Measurements from ENCODE around the gene PLAAT3.
"Not testable (repeated sequence)": the region's sequence is repeated elsewhere in the genome, so short reads cannot be mapped to it uniquely, and the experiment has no call there.

Gene PLAAT3

GRCh38 chr11:63639199-63639832, 25.1 kb upstream of the PLAAT3 start:
- Histone ChIP-seq H3K4me3 (ENCODE audit: low read depth, low read length) (no peak overlapping the region), H3K4me1 (no peaks in the 10 kb centered on the region), H3K9me3 (no peaks in the 10 kb centered on the region), H3K36me3 (no peaks in the 10 kb centered on the region), H3K27me3 (no peaks in the 10 kb centered on the region)
- DNase-seq = no peak
- TF ChIP-seq CTCF (IDR thresholded peaks at IDR 0.05; ENCODE audit: low read depth, low read length) = no peak

- not testable (repeated sequence) for H3K36me3 ChIP-seq; H3K27me3 ChIP-seq; DNase-seq; H3K9me3 ChIP-seq; H3K4me3 ChIP-seq (ENCODE audit: low read depth, low read length); H3K4me1 ChIP-seq
Observed at GRCh38 chr11:63638436-63638835, 24.2 kb upstream of the PLAAT3 start.

- Histone ChIP-seq H3K9me3 (no peaks in the 10 kb centered on the region), H3K27me3 (no peaks in the 10 kb centered on the region), H3K36me3 (no peaks in the 10 kb centered on the region), H3K4me3 (ENCODE audit: low read depth, low read length) (no peak overlapping the region), H3K4me1 (no peaks in the 10 kb centered on the region)
- TF ChIP-seq CTCF (IDR thresholded peaks at IDR 0.05; ENCODE audit: low read depth, low read length) = peak; percentile 72
- peak; percentile 43 for DNase-seq
Observed at GRCh38 chr11:63635762-63636465, 21.7 kb upstream of the PLAAT3 start.

GRCh38 chr11:63629426-63629825, 15.2 kb upstream of the PLAAT3 start:
- H3K4me3 ChIP-seq (ENCODE audit: low read depth, low read length) = no peak overlapping the region
- DNase-seq = no peak
- H3K4me1 ChIP-seq = no peaks in the 10 kb centered on the region
- H3K36me3 ChIP-seq = no peaks in the 10 kb centered on the region
- TF ChIP-seq CTCF (IDR thresholded peaks at IDR 0.05; ENCODE audit: low read depth, low read length) = no peak
- H3K9me3 ChIP-seq = no peaks in the 10 kb centered on the region
- no peaks in the 10 kb centered on the region for H3K27me3 ChIP-seq

GRCh38 chr11:63623513-63624140, 9.4 kb upstream of the PLAAT3 start:
- no peak for TF ChIP-seq CTCF (IDR thresholded peaks at IDR 0.05; ENCODE audit: low read depth, low read length)
- no peaks in the 10 kb centered on the region for H3K4me1 ChIP-seq
- no peaks in the 10 kb centered on the region for H3K9me3 ChIP-seq

GRCh38 chr11:63622323-63622722, 8.1 kb upstream of the PLAAT3 start:
- H3K27me3 ChIP-seq = no peaks in the 10 kb centered on the region
- H3K36me3 ChIP-seq = no peaks in the 10 kb centered on the region
- H3K4me3 ChIP-seq (ENCODE audit: low read depth, low read length) = no peak overlapping the region
- no peaks in the 10 kb centered on the region for H3K9me3 ChIP-seq
- DNase-seq = no peak
- H3K4me1 ChIP-seq = no peaks in the 10 kb centered on the region
- no peak for TF ChIP-seq CTCF (IDR thresholded peaks at IDR 0.05; ENCODE audit: low read depth, low read length)

More at GRCh38 chr11:63623513-63624140, 9.4 kb upstream of the PLAAT3 start:
- Histone ChIP-seq H3K36me3 (no peaks in the 10 kb centered on the region), H3K4me3 (ENCODE audit: low read depth, low read length) (no peak overlapping the region), H3K27me3 (no peaks in the 10 kb centered on the region)
- DNase-seq = no peak
